Measurements from ENCODE around the gene TECPR1.

The TECPR1 gene

DNA sequence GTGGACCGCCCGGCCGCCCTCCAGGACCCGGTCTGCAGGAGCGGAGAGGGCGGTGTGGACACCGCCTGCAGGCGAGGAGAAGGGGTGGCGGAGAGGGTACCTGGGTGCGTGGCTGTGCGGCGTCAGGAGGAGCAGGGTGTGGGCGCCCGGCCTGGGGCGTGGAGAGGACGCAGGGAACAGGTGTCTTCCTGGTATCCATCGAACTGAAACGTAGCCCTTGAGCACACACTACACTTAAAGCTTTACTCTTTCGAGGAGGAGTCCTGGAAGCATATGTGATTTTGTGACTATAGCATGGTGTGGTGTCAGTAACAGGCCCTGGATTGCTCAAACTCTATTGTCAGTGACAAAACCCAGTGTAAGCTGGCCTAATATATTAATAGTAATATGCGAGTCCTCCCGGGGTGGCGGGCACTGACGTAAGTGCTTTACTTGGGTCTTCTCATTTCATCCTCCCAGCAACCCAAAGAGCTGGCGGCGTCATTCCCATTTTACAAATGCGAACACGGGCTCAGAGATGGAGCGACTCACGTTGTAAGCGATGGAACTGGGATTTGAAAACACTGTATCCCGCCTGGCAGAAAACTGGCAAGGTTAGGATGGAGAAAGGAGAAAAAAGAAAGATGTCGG lies 508 bp upstream of the TECPR1 start:
- H3K79me2 ChIP-seq (ENCODE audit: insufficient read depth, low read length) = peaks cover 6% of the 10 kb centered on the region
- peak overlapping the region; percentile 76 for H3K9ac ChIP-seq (ENCODE audit: low read length)
- H2AFZ ChIP-seq (ENCODE audit: low read length) = no peak overlapping the region
- H3K4me2 ChIP-seq (ENCODE audit: low read length) = peak overlapping the region; percentile 93
- no peaks in the 10 kb centered on the region for H4K20me1 ChIP-seq (ENCODE audit: insufficient read depth, low read length)
- H3K9me2 ChIP-seq (ENCODE audit: low read depth, low read length) = no peaks in the 10 kb centered on the region
- no peak overlapping the region for H3K27ac ChIP-seq (ENCODE audit: low read depth, low read length, poor library complexity, severe bottlenecking)
- no peak for TF ChIP-seq EZH2 (IDR thresholded peaks at IDR 0.05; ENCODE audit: borderline replicate concordance, low read length)
- TF ChIP-seq, protein P1, sequence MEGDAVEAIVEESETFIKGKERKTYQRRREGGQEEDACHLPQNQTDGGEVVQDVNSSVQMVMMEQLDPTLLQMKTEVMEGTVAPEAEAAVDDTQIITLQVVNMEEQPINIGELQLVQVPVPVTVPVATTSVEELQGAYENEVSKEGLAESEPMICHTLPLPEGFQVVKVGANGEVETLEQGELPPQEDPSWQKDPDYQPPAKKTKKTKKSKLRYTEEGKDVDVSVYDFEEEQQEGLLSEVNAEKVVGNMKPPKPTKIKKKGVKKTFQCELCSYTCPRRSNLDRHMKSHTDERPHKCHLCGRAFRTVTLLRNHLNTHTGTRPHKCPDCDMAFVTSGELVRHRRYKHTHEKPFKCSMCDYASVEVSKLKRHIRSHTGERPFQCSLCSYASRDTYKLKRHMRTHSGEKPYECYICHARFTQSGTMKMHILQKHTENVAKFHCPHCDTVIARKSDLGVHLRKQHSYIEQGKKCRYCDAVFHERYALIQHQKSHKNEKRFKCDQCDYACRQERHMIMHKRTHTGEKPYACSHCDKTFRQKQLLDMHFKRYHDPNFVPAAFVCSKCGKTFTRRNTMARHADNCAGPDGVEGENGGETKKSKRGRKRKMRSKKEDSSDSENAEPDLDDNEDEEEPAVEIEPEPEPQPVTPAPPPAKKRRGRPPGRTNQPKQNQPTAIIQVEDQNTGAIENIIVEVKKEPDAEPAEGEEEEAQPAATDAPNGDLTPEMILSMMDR (IDR thresholded peaks at IDR 0.05; ENCODE audit: low read length) = no peak
- peaks cover 15% of the 10 kb centered on the region; the same call in 1 of the 2 replicates for H3K36me3 ChIP-seq (ENCODE audit: insufficient read depth, low read length)
- no peaks in the 10 kb centered on the region for H3K9me3 ChIP-seq (ENCODE audit: low read length)
- no peaks in the 10 kb centered on the region for H3K27me3 ChIP-seq (ENCODE audit: insufficient read depth, low read length)
- peak overlapping the region; percentile 83 for H3K4me3 ChIP-seq (ENCODE audit: low read depth, low read length, poor library complexity, severe bottlenecking)
- H3K4me1 ChIP-seq (ENCODE audit: insufficient read depth, low read length, severe bottlenecking) = peaks cover 27% of the 10 kb centered on the region
- no peaks in the 10 kb centered on the region for H3F3A ChIP-seq (ENCODE audit: insufficient read depth, low read length)

- Histone ChIP-seq H3K9me2 (ENCODE audit: low read depth, low read length) (no peaks in the 10 kb centered on the region), H3K79me2 (ENCODE audit: insufficient read depth, low read length) (peaks cover 6% of the 10 kb centered on the region), H3K27ac (ENCODE audit: low read depth, low read length, poor library complexity, severe bottlenecking) (peak overlapping the region; percentile 85), H3K4me1 (ENCODE audit: insufficient read depth, low read length, severe bottlenecking) (peaks cover 27% of the 10 kb centered on the region), H3F3A (ENCODE audit: insufficient read depth, low read length) (no peaks in the 10 kb centered on the region), H3K36me3 (ENCODE audit: insufficient read depth, low read length) (peaks cover 5% of the 10 kb centered on the region; the same call in 1 of the 2 replicates), H3K4me2 (ENCODE audit: low read length) (peak overlapping the region; percentile 93), H2AFZ (ENCODE audit: low read length) (no peak overlapping the region), H3K9me3 (ENCODE audit: low read length) (no peaks in the 10 kb centered on the region), H3K9ac (ENCODE audit: low read length) (peak overlapping the region; percentile 76), H3K27me3 (ENCODE audit: insufficient read depth, low read length) (no peaks in the 10 kb centered on the region), H4K20me1 (ENCODE audit: insufficient read depth, low read length) (no peaks in the 10 kb centered on the region), H3K4me3 (ENCODE audit: low read depth, low read length, poor library complexity, severe bottlenecking) (peak overlapping the region; percentile 83)
- no peak for TF ChIP-seq EZH2 (IDR thresholded peaks at IDR 0.05; ENCODE audit: borderline replicate concordance, low read length)
- TF ChIP-seq, protein P1 (IDR thresholded peaks at IDR 0.05; ENCODE audit: low read length) = no peak
These were observed 816 bp downstream of the TECPR1 start for GRCh38 chr7:98251231-98251600.

GRCh38 chr7:98250789-98251188 lies 1.2 kb downstream of the TECPR1 start:
- Histone ChIP-seq H3K9ac (ENCODE audit: low read length) (peak overlapping the region; percentile 76), H4K20me1 (ENCODE audit: insufficient read depth, low read length) (no peaks in the 10 kb centered on the region), H2AFZ (ENCODE audit: low read length) (no peak overlapping the region), H3K4me1 (ENCODE audit: insufficient read depth, low read length, severe bottlenecking) (peaks cover 27% of the 10 kb centered on the region), H3K9me3 (ENCODE audit: low read length) (no peaks in the 10 kb centered on the region), H3F3A (ENCODE audit: insufficient read depth, low read length) (no peaks in the 10 kb centered on the region), H3K27ac (ENCODE audit: low read depth, low read length, poor library complexity, severe bottlenecking) (peak overlapping the region; percentile 85), H3K79me2 (ENCODE audit: insufficient read depth, low read length) (peaks cover 6% of the 10 kb centered on the region), H3K4me2 (ENCODE audit: low read length) (peak overlapping the region; percentile 93), H3K4me3 (ENCODE audit: low read depth, low read length, poor library complexity, severe bottlenecking) (peak overlapping the region; percentile 83), H3K36me3 (ENCODE audit: insufficient read depth, low read length) (peaks cover 4% of the 10 kb centered on the region; the same call in 1 of the 2 replicates), H3K27me3 (ENCODE audit: insufficient read depth, low read length) (no peaks in the 10 kb centered on the region), H3K9me2 (ENCODE audit: low read depth, low read length) (no peaks in the 10 kb centered on the region)
- TF ChIP-seq, protein P1 (IDR thresholded peaks at IDR 0.05; ENCODE audit: low read length) = peak; percentile 23; the same call in 1 of the 2 replicates
- no peak for TF ChIP-seq EZH2 (IDR thresholded peaks at IDR 0.05; ENCODE audit: borderline replicate concordance, low read length)
